Measurements from ENCODE around the gene SYTL3.

DNA sequence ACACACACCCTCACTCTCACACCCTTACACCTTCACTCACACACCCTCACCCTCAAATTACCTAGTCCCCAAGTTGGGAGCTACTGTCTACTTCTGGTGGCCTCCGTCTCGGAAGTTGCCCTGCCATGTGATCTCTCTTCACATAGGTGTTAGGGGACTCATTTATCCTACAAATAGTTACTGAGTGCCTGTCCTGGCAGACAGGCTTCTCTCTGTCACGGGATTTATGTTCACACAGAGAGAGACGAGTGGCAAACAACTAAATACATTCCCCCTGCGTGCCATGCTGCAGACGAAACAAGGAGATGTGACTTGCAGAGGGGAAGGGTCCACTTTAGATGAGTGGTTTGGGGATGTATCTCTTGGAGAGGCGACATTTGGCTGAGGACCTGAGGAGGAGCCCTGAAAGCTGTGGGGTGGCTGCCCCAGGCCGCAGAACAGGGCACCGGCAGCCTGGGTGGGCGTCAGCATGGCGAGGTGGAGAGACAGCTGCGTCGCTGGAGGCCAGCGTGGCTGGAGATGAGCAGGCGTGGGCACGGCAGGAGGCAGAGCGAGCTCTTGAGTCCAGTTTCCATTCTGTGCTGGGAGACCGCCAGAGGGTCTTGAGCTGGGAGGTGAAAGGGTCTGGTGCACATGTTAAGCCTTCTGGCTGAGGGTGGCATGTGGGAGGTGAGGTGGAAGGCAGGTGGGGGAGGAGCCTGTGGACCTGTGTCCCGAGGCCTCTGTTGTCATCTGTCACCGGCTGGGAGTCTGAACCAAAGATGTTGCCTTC lies 22.5 kb upstream of the SYTL3 start:
- TF ChIP-seq SMC3 (IDR thresholded peaks at IDR 0.05; ENCODE audit: low read depth, low read length), result no peak
- TF ChIP-seq EP300 (IDR thresholded peaks at IDR 0.05; ENCODE audit: borderline replicate concordance in 1 of 2, low read depth in 1 of 2, low read length in 1 of 2), result no peak
- TF ChIP-seq NFIC (IDR thresholded peaks at IDR 0.05; ENCODE audit: borderline replicate concordance), result no peak
- no peak for TF ChIP-seq EZH2phosphoT487 (IDR thresholded peaks at IDR 0.05; ENCODE audit: borderline replicate concordance, low read depth)
